Right renal pelvis (tissue), 4 donors: Measurements from ENCODE around the gene DUSP3. TPM values are rescaled to one million over a fixed set of nuclear protein-coding genes. Genes with fewer than 3 reads are reported as not detected.
A peak's percentile ranks its signal among the peaks of the same experiment; 100 is the strongest.

Experiments used
- DNase-seq, 4 donors: peaks; one replicate each; pipeline ENCODE4 v3.0.0-alpha.2; 2013; ENCODE audit warnings: low read depth in 4 of 4, low spot score in 3 of 4, missing footprints in 1 of 4
- polyA plus RNA-seq, 4 donors: library from polyadenylated mRNA; unstranded; fragments of 120-200 nt; gene quantifications; one replicate each; pipeline ENCODE4 v1.2.1, GENCODE V29; 2013; ENCODE audit not compliant: insufficient read length in 4 of 4

DUSP3 gene
- 10 to 100 TPM; 60.3 to 62.1 (median 61.6) TPM for polyA plus RNA-seq

DNA sequence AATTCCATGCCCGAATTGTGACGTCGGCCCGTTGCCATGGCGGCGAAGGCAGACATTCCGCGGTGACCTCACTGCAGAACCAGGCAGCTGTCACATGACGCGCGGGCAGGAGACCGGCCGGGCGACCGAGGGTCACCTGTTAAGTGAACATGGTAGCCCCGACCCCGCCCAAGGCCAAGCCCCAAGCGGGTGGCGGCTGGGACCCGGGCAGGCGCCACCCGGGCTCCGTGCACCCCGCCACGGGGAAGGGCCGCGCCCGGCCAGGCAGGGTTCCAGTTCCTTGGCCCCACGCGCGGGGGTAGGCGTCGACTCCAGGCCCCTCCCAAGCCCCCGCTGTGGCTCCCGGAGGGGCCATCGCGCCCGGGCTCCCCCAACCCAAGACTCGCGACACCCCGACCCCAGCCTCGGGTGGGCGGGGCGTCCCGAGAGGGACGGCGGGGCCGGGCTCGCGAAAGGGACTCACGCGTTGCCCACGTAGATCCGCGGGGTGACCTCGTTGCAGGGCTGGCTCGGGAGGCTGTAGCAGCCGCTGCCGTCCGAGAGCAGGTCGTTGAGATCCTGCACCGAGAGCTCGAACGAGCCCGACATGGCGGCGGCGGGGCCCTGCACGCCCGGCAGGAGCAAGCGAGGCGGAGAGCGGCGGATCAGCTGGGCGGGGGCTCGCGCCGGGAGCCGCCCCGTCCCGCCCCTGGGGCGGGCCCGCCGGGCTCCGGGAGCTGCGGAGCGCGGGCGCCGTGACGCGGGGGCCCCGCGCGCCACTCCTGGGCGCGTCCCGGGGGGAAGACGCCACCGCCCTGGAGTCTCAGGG lies at the start of gene DUSP3:
TSS of gene DUSP3 (minus strand) at position 641 of the 808 bp plus-strand sequence. CDS start at position 588, 53 bp downstream.
- peak; percentile 81 to 87 (median 83) for DNase-seq

DNA sequence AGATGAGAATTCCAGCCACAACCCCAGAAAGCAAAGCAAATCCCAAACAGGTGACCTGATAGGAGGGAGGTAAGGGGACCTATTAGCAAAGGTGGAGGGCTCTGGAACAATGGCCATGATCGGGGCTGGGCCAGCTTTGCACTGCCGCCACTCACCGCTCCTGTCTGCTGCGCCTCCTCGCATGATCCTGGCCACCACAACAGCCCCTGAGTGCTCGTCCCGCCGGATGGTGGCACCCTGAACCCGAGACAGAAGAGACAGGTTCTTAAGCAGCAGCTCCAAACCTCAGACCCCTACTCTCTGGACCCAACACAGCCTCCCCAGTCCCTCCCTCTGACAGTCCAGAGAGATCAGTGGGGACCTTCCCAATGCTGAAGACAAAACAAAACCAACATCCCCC lies 48.8 kb upstream of the DUSP3 start:
- no peak for DNase-seq

- no peak for DNase-seq
Measured at GRCh38 chr17:43826206-43826605, 47.4 kb upstream of the DUSP3 start.

DNA sequence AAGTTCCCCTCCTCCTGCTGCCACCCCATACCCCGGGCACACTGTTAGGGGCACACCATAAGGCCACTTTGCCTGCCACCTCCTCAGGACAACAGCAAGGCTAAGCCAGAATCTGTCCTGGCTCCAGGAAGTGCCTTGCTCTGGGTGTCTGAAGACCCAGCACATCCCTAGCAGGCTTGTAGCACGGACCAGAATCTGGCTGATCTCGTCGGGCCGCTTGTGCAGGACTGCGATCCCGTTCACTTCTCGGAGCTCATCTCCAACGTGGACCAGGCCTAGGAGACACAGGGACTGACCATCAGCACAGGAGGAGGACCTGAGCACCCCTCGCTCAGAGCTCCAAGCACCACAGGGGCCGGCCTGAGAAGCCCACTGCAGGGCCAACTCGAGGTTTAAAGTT lies 46.8 kb upstream of the DUSP3 start:
- DNase-seq, result no peak

GRCh38 chr17:43823350-43824084 lies 44.7 kb upstream of the DUSP3 start:
- no peak for DNase-seq

- DNase-seq, result no peak
Measured at GRCh38 chr17:43822570-43823190, 43.9 kb upstream of the DUSP3 start.

GRCh38 chr17:43820759-43821158 lies 42.0 kb upstream of the DUSP3 start:
- no peak for DNase-seq

- DNase-seq, result no peak
Measured at GRCh38 chr17:43818966-43819365, 40.2 kb upstream of the DUSP3 start.

- DNase-seq, result no peak
Measured at GRCh38 chr17:43817826-43818225, 39.0 kb upstream of the DUSP3 start.

DNA sequence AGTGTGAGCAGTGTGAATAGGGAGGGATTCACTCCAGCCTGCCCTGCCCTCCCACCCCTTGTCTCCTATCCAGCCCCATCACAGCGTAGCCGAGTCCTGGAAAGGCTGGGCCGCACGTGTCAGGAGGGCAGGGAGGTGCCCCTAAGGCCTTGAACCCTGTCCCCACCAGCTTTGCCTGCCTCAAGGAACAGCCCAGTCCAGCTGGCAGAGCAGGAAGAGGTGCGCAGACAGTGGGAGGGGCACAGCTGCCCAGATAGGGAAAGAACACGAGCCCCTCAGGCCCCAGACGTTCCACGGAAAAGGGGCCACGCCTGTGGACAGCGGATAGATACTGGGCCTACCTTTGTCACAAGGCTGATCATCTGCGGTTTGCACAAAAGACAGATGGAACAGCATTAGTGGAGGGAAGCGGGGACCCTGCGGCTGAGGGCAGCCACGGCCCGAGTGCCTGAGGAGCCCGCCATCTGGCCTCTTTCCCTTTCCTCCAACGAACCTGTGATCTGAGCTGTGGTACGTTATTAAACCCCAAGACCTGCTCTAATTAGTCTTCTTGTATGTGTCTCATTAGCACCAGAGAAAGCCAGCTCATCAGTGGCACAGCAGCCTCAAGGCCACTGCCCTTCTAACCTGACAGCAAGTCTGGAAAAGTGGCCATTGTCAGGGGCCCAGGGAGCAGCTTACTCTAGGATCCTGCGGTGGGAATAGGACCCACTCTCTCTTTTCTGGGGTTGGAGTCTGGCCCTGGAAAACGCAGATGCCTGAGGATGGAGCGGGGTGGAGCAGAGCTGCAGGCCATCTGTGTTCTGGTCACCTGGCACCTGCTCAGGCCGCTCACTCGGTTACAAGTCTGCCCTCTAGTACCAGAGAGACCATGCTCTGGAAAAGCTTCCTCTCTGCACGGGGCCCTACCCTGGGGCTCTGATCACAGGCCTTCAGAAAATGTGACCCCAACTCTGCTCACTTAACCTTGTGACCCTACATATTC lies 37.9 kb upstream of the DUSP3 start:
- no peak for DNase-seq

DNA sequence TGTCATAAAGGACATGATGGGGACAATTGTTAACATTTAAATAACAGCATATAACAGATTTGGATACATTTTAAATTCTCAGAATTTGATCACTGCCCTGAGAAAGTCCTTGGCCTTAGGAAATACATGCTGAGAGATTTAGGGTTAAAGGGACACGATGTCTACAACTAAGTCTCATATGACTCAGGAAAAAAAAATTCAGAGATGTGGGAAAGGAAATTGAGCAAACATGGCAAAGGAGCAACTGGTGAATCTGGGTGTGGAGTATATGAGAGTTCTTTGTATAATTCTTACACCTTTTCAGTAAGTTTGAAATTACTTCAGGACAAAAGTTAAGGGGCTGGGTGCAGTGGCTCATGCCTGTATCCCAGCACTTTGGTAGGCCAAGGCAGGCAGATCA lies 35.9 kb upstream of the DUSP3 start:
- DNase-seq, result no peak

- no peak for DNase-seq
Measured at GRCh38 chr17:43814026-43814425, 35.2 kb upstream of the DUSP3 start.

DNA sequence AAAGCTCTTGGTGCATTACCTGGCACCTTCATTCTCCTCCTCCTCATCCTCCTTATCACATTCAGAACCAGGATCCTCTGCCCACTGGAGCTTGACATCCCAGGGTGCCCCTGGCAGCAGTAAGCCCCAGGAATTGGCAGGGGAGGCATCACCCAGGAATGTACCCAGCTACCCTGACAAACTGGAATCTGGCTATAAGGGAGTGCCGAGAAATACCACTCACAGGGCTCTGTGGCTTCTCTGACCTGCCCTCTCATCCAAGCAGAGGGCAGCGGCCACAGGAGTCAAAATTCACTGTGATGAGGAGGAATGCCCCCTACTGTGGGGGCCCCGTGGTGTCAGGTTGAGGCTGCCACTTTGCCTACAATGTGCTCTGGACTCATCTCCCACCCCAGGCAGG lies 34.6 kb upstream of the DUSP3 start:
- DNase-seq, result no peak

- DNase-seq, result no peak
Measured at GRCh38 chr17:43812396-43813265, 33.9 kb upstream of the DUSP3 start.

GRCh38 chr17:43810823-43811222 lies 32.0 kb upstream of the DUSP3 start:
- DNase-seq, result no peak

- no peak for DNase-seq
Measured at GRCh38 chr17:43810226-43810715, 31.5 kb upstream of the DUSP3 start.

- no peak for DNase-seq
Measured at GRCh38 chr17:43809121-43809520, 30.3 kb upstream of the DUSP3 start.

- no peak for DNase-seq
Measured at GRCh38 chr17:43808076-43808475, 29.3 kb upstream of the DUSP3 start.

DNA sequence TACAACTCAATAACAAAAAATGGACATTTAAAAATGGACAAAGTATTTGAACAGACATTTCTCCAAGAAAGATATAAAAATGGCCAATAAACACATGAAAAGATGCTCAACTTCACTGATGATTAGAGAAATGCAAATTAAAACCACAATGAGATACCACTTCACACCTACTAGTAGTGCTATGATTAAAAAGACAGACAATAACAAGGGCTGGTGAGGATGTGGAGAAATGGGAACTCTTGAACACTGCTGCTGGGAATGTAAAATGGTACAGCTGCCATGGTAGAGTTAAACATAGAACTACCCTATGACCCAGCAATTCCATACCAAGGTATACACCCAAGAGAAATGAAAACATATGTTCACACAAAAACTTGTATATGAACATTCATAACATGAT lies 26.3 kb upstream of the DUSP3 start:
- no peak for DNase-seq
